OCI-LY3 (cell line): ENCODE measurements around the gene DERA.

ENCODE experiments used
- EZH2phosphoT487 ChIP-seq: fragments of 200-600 bp; shearing (Covaris generic); IDR thresholded peaks from 2 replicates; pipeline ENCODE4 v1.6.1; 2018; ENCODE audit warnings: antibody characterized with exemption, mixed run types, low read depth
- TF ChIP-seq, protein P1 (sequence below): fragments of 200-600, 300-600 bp; sonication (generic); IDR thresholded peaks from 2 replicates; pipeline ENCODE4 v1.5.1; 2014; ENCODE audit warnings: antibody characterized with exemption, low read length, low read depth

DNA sequence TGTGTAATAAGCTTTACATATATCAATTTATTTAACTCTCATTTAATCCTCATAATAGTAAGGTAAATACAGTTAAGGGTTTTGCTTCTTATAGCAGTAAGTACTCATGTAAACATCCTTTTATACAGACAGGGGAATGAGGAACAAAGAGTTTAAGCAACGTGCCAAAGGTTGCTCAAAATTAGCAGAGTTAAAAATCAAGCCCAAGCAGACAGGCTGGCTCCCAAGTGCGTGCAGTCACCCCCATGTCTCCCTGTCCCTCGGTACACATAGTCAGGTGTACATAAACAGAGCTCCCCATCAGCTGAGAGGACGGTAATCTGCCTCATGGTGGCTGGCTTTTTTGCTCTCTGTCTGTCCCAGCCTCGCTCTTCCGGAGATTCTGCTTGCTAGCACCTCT is 126.4 kb downstream of the DERA start:
- TF ChIP-seq, protein P1, sequence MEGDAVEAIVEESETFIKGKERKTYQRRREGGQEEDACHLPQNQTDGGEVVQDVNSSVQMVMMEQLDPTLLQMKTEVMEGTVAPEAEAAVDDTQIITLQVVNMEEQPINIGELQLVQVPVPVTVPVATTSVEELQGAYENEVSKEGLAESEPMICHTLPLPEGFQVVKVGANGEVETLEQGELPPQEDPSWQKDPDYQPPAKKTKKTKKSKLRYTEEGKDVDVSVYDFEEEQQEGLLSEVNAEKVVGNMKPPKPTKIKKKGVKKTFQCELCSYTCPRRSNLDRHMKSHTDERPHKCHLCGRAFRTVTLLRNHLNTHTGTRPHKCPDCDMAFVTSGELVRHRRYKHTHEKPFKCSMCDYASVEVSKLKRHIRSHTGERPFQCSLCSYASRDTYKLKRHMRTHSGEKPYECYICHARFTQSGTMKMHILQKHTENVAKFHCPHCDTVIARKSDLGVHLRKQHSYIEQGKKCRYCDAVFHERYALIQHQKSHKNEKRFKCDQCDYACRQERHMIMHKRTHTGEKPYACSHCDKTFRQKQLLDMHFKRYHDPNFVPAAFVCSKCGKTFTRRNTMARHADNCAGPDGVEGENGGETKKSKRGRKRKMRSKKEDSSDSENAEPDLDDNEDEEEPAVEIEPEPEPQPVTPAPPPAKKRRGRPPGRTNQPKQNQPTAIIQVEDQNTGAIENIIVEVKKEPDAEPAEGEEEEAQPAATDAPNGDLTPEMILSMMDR, result no peak
- TF ChIP-seq EZH2phosphoT487, result no peak
